Suppressor macrophage treated with lipopolysaccharide for 4 hours (primary cell): Measurements from ENCODE around the gene CHAF1A.

Source experiments
- DNase-seq: peaks from one replicate; pipeline ENCODE4 v3.0.0-alpha.2; 2020

The CHAF1A gene

DNA sequence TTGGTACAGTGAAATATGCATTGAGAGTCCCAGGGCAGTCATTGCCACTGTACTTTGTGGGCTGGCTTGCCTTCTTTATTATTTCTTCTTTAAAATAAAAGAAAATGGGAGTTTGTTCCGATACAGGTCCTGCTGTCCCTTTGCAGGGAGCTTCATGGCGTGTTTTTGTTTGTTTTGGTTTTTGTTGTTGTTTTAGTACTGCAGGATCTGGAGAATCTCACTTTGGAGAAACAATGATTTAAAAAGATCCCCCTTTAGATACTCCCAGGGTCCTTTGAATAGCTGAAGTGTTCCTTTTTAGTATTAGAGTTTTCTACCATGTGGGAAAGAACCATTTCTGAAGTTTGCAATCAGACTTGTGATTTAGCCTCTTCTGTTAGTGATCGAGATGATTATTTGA, 11.1 kb downstream of the CHAF1A start:
- no peak for DNase-seq

DNA sequence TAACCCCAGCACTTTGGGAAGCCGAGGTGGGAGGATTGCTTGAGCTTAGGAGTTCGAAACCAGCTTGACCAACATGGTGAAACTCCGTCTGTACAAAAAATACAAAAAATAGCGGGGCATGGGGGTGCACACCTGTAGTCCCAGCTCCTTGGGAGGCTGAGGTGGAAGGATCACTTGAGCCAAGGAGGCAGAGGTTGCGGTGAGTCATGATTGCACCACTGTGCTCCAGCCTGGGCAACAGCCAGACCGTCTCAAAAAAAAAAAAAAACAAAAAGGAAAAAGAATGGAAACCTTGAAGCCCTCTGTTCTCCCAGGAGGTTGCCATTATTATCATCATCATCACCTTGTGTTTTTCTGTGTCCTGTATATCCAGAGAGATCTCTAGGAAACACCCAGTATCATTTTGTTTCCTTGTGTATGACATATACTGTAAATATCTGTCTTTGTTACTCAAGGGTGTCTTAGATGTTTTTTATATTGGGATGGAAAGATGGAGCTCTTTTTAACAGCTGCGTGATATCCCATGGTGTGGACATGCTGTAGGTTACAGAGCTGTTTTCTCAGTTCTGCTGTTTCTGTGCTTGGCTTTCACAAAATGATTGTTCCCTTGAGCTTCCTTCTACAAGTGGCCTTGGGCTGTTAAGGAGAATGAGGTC, 11.8 kb downstream of the CHAF1A start:
- DNase-seq = no peak

DNA sequence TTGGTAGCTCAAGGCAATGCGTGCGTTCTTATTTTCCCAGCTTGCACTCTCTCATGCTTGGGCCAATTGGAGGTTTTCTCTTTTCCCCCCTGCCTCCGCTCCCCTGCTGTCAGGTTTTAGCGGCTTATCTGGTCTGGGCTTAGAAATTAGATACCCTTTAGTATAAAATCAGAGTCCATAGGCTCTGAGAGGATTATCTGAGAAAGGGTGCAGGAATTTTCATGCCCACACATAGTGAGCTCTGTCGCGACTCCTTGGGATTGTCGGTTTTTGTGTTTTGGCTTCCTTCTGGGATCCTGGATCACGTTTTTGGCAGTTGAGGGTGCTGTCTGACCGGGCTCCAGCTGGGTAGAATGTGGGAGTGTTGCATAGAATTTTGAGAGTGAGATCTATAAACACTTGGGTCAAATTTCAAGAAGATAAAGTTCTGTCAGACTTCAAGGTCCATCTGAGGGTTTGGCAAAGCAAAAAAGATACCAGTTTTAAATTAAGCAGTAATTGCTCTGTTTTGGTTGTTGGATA, 12.4 kb downstream of the CHAF1A start:
- DNase-seq = no peak

DNA sequence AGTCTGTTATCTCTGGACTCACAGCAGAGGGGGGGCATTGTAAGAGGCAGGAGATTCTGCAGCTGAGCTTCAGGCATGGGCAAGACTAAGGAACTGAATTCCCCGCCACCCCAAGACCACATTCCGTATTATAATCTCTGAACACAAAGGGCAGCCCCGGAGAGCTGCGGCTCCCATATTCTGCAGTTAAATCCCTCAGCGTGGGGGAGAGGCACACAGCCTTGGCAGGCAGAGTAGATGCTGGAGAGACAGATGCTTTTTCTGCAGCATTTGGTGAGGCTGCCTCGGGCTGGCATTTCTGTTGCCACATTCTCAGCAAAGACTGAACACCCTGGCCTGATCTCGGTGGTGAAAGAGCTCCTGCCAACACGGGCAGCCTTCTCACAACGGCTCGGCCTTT, 12.9 kb downstream of the CHAF1A start:
- DNase-seq = no peak

DNA sequence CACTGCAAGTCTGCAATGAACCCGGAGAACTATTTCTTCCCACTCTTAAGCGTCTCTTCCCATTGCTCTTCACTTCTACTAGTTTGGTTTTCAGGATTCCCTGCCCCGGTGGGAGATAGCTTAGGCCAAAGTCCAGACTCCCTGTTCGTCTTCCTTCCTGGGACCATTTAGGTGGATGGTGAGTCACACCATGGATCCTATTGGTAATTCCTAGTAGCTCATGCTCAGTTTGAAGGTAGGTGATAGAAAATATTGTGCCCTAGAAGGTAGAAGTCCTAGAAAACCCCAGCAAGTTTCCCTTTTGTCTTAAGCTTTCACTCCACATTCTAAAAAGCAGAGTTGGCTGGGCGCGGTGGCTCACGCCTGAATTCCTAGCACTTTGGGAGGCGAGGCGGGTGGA, 13.8 kb downstream of the CHAF1A start:
- DNase-seq = no peak

DNA sequence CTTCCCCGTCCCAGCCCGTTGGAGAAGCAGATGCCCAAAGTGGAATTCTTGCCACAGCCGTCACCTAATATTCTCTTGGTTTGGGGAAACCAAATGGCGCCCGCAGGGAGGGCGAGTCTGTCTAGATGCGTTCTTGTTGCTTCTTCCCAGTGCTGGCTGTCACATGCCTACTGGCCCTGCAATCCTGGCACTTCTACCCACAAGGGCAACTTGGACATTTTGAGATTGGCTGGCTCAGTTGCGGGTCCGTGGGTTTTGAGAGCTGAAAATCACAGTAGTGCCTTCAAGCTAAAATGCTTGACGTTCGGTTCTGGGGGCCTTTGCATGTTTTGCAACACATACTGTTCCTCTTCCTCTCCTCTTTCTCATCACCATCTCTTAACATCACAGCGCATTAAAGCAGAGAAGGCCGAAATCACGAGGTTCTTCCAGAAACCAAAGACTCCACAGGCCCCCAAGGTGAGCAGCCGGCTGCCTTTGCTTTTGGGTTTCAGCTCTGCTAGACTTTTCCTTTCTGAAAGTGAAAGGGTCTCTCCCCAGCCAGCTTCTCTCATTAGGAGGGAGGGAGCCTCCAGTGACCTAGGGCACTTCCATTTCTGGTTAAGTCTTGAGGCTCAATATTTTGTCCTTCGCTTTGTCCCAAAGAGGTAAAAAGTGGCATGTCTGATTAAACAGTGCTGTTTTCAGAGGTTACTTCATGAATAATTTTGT, 21.1 kb downstream of the CHAF1A start:
- peak; percentile 20 for DNase-seq

DNA sequence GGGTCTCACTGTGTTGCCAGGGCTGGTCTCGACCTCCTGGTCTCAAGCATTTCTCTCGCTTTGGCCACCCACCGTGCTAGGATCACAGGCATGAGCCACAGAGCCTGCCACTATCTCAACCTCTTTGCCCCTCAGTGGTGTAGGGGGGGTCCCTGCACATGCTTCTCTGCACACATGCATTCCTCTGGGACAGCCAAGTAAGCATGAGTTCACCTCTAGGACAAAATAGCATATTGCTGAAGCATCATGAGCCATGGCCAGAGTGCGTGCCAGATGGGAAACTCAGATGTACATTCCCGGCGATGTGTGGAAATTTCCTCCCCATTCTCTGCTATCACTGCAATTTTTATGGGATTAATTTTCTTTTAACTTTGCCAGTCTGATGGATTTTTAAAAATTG, 23.1 kb downstream of the CHAF1A start:
- no peak for DNase-seq

DNA sequence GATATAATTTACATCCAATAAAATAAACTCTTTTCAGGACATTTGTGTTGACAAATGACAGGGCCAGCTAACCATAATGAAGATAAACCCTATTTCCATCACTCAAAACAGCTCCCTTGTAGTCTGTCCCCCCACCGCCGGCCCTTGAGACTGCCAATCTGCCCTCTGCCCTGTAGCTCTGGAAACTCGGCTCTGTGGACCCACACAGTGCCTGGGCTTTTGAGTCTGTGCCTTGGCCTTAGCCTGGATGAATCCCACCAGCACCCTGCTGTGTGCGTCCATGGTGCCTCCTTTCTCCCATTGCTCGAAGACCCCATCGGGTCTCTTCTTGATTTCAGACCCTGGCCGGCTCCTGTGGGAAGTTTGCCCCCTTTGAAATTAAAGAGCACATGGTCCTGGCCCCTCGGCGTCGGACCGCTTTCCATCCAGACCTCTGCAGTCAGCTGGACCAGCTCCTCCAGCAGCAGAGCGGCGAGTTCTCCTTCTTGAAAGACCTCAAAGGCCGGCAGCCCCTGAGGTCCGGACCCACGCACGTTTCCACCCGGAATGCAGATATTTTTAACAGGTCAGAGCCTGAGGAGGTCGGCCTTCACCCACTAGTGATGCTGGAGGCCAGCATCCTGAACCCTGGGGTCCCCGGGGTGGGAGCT, 26.0 kb downstream of the CHAF1A start:
- no peak for DNase-seq

DNA sequence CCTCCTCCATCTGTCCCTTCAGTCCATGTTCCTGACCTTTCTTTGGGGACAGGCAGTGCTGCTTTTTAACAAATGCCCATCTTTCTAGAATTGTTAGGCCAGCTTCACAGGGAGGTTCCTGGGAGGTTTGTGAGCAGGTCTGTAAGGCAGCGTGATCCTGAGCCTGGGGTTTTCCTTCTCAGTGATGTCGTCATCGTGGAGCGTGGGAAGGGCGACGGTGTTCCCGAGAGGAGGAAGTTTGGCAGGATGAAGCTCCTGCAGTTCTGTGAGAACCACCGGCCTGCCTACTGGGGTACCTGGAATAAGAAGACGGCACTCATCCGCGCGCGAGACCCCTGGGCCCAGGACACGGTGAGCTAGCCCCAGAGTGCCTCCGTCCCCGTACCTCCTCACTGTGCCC, 26.8 kb downstream of the CHAF1A start:
- DNase-seq = peak; percentile 11

DNA sequence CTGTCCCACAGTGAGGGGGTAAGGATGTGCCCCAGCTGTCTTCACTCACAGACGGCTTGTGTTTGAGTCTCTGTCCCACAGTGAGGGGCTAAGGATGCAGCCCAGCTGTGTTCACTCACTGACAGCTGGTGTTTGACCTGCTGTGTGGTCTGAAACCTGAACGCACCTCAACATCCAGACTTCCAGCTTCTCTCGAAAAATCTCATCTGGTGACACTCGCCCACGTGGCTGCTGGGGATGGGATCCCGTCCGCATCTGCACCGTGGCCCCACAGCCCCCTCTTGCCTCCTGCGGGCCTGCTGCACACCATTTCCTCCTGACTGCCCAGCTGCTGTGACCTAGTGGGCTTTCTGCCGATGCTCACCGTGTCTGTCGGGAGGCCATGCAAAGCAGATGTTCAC, 27.3 kb downstream of the CHAF1A start:
- DNase-seq = no peak

DNA sequence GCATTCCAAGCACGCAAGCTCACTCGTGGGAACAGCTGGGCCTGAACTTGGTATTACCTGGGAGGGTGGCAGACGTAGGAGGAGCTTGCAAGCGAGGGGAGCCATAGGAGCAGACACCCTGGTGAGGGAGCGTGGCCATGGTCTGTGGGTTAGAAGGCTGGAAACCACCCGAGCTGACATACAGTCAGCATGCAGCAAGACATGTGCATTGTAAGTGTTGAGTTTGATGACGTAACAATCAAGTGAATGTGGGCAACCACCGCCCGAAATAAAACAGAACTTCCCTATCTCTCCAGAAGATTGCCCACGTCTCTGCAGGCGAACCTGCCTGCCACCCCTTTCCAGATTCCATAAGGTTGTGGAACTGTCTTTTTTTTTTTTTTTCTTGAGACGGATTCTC, 28.3 kb downstream of the CHAF1A start:
- peak; percentile 94 for DNase-seq

DNA sequence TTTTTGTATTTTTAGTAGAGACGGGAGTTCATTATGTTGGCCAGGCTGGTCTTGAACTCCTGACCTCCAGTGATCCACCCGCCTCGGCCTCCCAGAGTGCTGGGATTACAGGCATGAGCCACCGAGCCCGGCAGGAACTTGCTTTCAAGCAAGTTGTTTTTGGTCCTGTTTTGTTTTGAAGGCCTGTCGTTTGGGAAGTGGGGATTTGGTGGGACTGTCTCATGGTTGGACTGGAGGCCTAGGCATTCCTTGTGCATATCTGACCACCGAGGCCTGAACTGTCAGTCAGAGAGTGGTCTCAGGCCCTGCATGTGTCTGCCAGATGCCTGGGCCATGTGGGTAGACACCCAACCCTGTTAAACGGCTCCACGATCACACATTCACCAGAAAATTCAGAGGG, 28.9 kb downstream of the CHAF1A start:
- DNase-seq = peak; percentile 19

DNA sequence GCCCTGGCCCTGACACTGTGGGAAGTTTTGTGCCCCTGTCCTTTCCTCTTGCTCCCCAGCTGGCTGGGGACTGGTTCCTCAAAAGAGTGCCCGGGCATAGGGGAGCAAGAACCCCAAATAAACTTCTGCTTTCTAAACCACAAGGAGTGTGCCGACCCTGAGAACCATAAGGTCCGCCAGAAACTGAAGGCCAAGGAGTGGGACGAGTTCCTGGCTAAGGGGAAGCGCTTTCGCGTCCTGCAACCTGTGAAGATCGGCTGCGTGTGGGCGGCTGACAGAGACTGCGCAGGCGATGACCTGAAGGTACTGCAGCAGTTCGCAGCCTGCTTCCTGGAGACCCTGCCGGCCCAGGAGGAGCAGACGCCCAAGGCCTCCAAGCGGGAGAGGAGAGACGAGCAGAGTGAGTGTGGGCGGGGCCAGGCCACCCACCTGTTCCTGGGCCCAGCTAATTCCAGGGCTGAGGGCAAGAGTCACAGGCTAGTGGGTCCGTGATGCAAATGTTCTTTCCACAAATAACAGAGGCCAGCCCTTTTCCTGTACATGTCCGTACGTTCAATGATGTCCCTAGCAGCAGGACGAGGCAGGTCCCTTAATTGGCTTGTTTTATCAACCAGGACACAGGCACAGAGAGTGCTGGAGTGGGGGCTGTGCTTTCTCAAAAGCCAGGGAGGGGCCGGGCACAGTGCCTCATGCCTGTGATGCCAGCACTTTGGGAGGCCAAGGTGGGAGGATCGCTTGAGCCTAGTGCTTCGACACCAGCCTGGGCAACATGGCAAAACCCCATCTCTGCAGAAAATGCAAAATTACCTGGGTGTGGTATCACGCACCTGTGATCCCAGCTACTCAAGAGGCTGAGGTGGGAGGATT, 29.6 kb downstream of the CHAF1A start:
- peak; percentile 84 for DNase-seq

DNA sequence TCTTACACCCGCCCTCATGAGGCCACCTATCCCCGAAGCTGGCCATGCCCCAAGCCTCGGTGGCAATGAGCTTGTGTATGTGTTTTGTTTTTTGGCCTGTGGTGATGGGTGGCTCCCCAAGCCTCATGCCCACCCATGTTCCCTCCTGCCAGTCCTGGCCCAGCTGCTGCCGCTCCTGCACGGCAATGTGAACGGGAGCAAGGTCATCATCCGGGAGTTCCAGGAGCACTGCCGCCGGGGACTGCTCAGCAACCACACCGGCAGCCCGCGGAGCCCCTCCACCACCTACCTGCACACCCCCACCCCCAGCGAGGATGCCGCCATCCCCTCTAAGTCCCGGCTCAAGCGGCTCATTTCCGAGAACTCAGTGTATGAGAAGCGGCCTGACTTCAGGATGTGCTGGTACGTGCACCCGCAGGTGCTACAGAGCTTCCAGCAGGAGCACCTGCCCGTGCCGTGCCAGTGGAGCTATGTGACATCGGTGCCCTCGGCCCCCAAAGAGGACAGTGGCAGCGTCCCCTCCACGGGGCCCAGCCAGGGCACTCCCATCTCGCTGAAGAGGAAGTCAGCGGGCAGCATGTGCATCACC, 30.6 kb downstream of the CHAF1A start:
- DNase-seq = no peak

DNA sequence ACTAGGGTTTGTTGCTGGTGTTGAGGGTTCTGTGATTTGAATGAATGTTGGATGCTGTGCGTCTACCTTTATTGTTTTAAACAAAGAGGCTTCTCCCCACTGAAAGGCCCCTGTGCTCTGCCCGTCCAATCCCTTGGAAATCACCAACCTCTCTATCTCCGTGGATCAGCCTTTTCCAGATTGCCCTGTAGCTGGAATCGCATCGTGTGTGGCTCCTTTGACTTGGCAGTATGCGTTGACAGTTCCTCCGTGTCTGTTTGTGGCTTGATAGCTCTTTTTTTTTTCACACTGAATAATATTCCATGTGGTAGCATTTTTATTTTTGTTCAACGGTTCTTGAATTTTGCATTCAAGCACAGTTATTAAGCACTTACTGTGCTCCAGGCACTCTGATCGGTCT, 32.0 kb downstream of the CHAF1A start:
- DNase-seq = no peak

DNA sequence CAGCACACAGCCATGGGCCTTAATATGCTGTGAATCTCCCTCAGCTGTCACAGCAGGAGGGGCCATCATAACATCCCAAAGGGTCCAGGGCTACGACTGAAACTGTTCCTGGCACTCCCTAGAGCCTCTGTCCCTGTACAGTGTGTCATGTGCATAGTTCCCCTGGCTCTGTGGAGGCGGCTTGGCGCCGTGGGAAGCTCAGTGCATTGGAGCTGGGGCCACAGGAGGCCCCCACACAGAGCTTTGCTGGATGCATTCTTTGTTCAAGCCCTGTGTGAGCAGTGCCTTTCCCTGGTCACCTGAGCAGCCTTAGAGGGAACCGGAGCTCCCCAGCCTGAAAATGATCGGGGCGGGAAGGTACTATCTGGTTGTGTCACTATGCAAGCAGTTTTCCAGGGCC, 33.8 kb downstream of the CHAF1A start:
- DNase-seq = no peak

DNA sequence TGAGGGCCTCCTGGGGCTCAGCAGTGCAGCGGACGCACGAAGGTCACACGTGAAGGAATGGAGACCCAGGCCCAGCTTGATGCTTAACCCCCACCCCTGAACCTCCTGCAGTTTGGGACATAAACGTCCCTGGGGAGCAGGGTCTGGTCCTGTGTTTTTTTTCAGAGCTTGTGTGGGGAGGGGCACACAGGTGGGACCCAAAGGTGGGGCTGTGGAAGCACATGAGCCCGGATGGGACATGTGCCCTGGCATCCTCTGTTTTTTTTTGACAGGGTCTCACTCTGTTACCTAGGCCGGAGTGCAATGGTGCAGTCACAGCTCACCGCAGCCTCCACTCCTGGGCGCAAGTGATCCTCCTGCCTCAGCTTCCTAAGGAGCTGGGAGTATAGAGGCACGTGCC, 34.7 kb downstream of the CHAF1A start:
- no peak for DNase-seq

DNA sequence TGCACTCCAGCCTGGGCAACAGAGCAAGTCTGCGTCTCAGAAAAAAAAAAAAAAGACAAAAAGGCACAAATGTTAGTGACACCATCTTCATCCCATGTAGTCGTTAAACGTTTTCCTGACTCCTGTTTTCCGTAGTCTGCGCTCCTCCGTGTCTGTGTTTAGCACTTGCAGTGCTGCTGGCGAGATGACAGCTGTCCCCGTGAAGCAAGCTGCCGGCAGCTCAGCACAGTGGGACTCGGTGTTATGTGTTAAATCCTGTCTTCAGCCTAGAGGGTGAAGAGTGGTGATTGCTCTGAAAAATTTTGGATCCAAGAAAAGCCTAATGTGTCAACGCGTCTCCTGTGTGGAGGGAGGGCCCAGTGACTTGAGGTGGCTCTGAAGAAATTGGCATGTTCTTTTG, 36.8 kb downstream of the CHAF1A start:
- no peak for DNase-seq

DNA sequence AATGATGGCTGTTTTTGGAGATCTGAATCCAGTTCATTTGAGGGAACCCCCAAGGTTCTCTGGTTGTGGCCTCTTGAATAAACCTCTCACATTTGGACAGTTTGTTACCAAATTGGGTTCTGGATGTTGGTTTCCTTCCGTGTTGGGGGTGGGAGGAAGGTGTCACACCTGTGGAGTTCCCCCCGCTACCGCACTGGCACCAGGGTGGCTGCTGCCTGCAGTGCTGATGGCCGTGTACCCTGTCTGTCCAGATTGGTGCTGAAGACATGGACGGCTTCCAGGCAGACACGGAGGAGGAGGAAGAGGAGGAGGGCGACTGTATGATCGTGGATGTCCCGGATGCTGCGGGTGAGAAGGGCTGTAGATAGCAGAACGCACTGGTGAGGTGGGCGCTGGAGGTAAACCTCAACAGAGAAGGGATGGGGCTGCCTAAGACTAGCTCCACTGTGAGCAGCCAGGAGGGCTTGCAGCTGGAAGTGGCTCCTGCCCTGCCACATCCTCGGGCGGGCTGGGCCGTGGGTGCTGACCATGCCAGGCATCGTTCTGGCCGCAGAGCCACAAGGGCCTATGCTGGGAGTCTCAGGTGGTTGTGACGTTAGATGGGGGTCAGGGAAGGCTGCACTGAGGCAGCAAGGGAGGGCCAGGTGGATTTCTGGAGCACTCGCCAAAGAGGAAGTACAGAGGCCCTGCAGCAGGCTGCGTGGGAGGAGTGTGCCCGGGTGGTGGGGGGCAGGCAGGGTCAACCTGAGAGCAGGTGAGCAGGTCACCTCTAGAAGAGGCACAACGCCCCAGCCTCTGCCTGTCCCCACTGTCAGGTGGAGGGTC, 39.8 kb downstream of the CHAF1A start:
- DNase-seq = no peak

DNA sequence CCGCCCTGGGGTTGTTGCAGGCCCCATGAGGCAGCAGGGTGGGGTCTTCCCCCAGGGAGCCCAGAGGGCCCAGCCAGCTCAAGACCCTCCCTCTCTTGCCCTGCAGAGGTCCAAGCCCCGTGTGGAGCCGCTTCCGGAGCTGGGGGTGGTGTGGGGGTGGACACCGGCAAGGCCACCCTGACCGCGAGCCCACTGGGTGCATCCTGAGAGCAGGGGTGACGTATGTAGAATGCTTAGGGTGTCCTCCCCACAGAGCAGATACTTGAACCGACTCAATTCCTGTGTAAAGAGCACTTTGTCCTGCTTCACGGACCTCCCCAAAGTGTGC, 40.3 kb downstream of the CHAF1A start:
- no peak for DNase-seq

DNA sequence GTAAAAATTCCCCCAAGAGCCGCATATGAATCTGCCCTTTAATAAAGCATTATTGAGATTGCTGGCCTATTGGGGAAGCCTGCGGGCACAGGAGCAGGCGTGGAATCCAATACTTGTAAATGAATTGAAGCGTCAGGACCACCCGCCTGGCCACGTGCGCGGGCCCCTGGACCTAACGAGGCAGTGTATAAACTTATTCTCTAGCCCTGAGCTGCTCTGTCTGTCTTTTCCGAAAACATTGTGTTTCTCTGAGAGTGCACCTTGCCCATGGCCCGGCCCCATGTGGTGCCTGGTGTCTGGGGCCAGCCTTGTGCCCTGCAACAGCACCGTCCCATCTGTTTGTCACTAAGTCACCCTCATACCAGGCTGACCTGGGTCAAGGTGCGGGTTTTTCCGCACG, 40.7 kb downstream of the CHAF1A start:
- DNase-seq = no peak
